Neuronal stem cell (in vitro differentiated cells): Measurements from ENCODE around the gene STOX1. TPM values are rescaled to one million over a fixed set of nuclear protein-coding genes. Genes with fewer than 3 reads are reported as not detected.

ENCODE experiments used
- DNase-seq: peaks from one replicate; pipeline ENCODE4 v3.0.0-alpha.2; 2013; ENCODE audit warnings: low spot score
- H2AFZ ChIP-seq: one replicate; pipeline ENCODE4 v1.6.1; 2013; ENCODE audit warnings: mild to moderate bottlenecking, low read length, inconsistent platforms
- H2AK5ac ChIP-seq: 2 replicates; pipeline ENCODE4 v1.6.1; 2013; ENCODE audit warnings: low read depth, mild to moderate bottlenecking, inconsistent platforms, low read length, moderate library complexity, mixed read lengths
- H2BK120ac ChIP-seq: 2 replicates; pipeline ENCODE4 v1.6.1; 2013; ENCODE audit warnings: low read depth, mild to moderate bottlenecking, inconsistent platforms, low read length, moderate library complexity, mixed read lengths
- H2BK12ac ChIP-seq: one replicate; pipeline ENCODE4 v1.6.1; 2013; ENCODE audit warnings: low read length, inconsistent platforms
- H2BK15ac ChIP-seq: 2 replicates; pipeline ENCODE4 v1.6.1; 2013; ENCODE audit warnings: mild to moderate bottlenecking, low read length, inconsistent platforms, mixed read lengths
- H2BK5ac ChIP-seq: one replicate; pipeline ENCODE4 v1.6.1; 2013; ENCODE audit warnings: inconsistent platforms, mild to moderate bottlenecking, low read length, moderate library complexity
- H3K14ac ChIP-seq: one replicate; pipeline ENCODE4 v1.6.1; 2013; ENCODE audit warnings: low read length, inconsistent platforms
- H3K18ac ChIP-seq: 2 replicates; pipeline ENCODE4 v1.6.1; 2013; ENCODE audit warnings: low read length, inconsistent platforms
- H3K23ac ChIP-seq: 2 replicates; pipeline ENCODE4 v1.6.1; 2013; ENCODE audit warnings: low read depth, mild to moderate bottlenecking, mixed read lengths, low read length, inconsistent platforms; ENCODE audit not compliant: poor library complexity
- H3K27ac ChIP-seq: replicated peaks from 3 replicates; pipeline ENCODE4 v1.5.1; 2013; ENCODE audit warnings: low read length, inconsistent platforms
- H3K27me3 ChIP-seq, 3 experiments: 2 replicates each; pipeline ENCODE4 v1.6.1; 2013; ENCODE audit warnings: low read length in 3 of 3, mild to moderate bottlenecking in 2 of 3, inconsistent platforms in 1 of 3, low read depth in 1 of 3, mixed read lengths in 1 of 3, moderate library complexity in 1 of 3; ENCODE audit not compliant: control insufficient read depth in 3 of 3, insufficient read depth in 3 of 3
- H3K36me3 ChIP-seq, 2 donors: replicated peaks in 1 of 2; 2 replicates each; pipeline ENCODE4 v1.6.1; 2013; ENCODE audit warnings: low read length in 2 of 2; ENCODE audit not compliant: control insufficient read depth in 2 of 2, insufficient read depth in 2 of 2
- H3K4ac ChIP-seq: 2 replicates; pipeline ENCODE4 v1.6.1; 2013; ENCODE audit warnings: inconsistent platforms, mild to moderate bottlenecking, low read length, moderate library complexity
- H3K4me1 ChIP-seq, 2 donors: 1 replicate in 1 of 2; 2 replicates in 1 of 2; pipeline ENCODE4 v1.6.1; 2013; ENCODE audit warnings: low read length in 2 of 2, low read depth in 1 of 2; ENCODE audit not compliant: control insufficient read depth in 2 of 2, insufficient read depth in 1 of 2
- H3K4me2 ChIP-seq: one replicate; pipeline ENCODE4 v1.6.1; 2013; ENCODE audit warnings: mild to moderate bottlenecking, low read length, inconsistent platforms; ENCODE audit not compliant: insufficient read depth, poor library complexity, severe bottlenecking
- H3K4me3 ChIP-seq, 2 donors: 2 replicates each; pipeline ENCODE4 v1.5.1; 2013; ENCODE audit warnings: low read length in 2 of 2, mild to moderate bottlenecking in 2 of 2, inconsistent platforms in 1 of 2, moderate library complexity in 1 of 2
- H3K79me1 ChIP-seq: one replicate; pipeline ENCODE4 v1.6.1; 2013; ENCODE audit warnings: low read depth, mild to moderate bottlenecking, inconsistent platforms, low read length, moderate library complexity
- H3K9ac ChIP-seq: one replicate; pipeline ENCODE4 v1.6.1; 2013; ENCODE audit warnings: mild to moderate bottlenecking, low read depth, low read length, inconsistent platforms; ENCODE audit not compliant: poor library complexity
- H3K9me3 ChIP-seq, 2 donors: replicated peaks in 1 of 2; 2 replicates each; pipeline versions ENCODE3 to v1.6.1; 2013; ENCODE audit warnings: low read length in 2 of 2, mild to moderate bottlenecking in 2 of 2, inconsistent platforms in 1 of 2, low read depth in 1 of 2, mixed read lengths in 1 of 2, moderate library complexity in 1 of 2; ENCODE audit not compliant: control insufficient read depth in 2 of 2, insufficient read depth in 1 of 2
- H4K8ac ChIP-seq: one replicate; pipeline ENCODE4 v1.6.1; 2013; ENCODE audit warnings: low read depth, mild to moderate bottlenecking, inconsistent platforms, low read length, moderate library complexity
- H4K91ac ChIP-seq: one replicate; pipeline ENCODE4 v1.6.1; 2013; ENCODE audit warnings: low read length, low read depth, mild to moderate bottlenecking, inconsistent platforms; ENCODE audit not compliant: poor library complexity
- WGBS, 2 donors: extraction: QIAGEN DNeasy Blood & Tissue Kit; methylation state at CpG; one replicate each; pipeline ENCODE4 v1.1.7; 2013; ENCODE audit warnings: missing lambda C conversion rate in 2 of 2, mixed read lengths in 1 of 2; ENCODE audit not compliant: insufficient read length in 2 of 2, insufficient replicate concordance in 1 of 2; ENCODE audit errors: extremely low coverage in 2 of 2; 5-methylcytosine and 5-hydroxymethylcytosine counted together
- polyA plus RNA-seq, 2 experiments: library from polyadenylated mRNA; stranded (reverse); fragments of 200-250 nt; gene quantifications; one replicate each; pipeline ENCODE4 v1.2.3, GENCODE V29; 2013

Gene STOX1, protein sequence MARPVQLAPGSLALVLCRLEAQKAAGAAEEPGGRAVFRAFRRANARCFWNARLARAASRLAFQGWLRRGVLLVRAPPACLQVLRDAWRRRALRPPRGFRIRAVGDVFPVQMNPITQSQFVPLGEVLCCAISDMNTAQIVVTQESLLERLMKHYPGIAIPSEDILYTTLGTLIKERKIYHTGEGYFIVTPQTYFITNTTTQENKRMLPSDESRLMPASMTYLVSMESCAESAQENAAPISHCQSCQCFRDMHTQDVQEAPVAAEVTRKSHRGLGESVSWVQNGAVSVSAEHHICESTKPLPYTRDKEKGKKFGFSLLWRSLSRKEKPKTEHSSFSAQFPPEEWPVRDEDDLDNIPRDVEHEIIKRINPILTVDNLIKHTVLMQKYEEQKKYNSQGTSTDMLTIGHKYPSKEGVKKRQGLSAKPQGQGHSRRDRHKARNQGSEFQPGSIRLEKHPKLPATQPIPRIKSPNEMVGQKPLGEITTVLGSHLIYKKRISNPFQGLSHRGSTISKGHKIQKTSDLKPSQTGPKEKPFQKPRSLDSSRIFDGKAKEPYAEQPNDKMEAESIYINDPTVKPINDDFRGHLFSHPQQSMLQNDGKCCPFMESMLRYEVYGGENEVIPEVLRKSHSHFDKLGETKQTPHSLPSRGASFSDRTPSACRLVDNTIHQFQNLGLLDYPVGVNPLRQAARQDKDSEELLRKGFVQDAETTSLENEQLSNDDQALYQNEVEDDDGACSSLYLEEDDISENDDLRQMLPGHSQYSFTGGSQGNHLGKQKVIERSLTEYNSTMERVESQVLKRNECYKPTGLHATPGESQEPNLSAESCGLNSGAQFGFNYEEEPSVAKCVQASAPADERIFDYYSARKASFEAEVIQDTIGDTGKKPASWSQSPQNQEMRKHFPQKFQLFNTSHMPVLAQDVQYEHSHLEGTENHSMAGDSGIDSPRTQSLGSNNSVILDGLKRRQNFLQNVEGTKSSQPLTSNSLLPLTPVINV
- 9.7 TPM for polyA plus RNA-seq (2013, experiment 1 of 2)
- polyA plus RNA-seq (2013, experiment 2 of 2): 9.7 TPM

DNA sequence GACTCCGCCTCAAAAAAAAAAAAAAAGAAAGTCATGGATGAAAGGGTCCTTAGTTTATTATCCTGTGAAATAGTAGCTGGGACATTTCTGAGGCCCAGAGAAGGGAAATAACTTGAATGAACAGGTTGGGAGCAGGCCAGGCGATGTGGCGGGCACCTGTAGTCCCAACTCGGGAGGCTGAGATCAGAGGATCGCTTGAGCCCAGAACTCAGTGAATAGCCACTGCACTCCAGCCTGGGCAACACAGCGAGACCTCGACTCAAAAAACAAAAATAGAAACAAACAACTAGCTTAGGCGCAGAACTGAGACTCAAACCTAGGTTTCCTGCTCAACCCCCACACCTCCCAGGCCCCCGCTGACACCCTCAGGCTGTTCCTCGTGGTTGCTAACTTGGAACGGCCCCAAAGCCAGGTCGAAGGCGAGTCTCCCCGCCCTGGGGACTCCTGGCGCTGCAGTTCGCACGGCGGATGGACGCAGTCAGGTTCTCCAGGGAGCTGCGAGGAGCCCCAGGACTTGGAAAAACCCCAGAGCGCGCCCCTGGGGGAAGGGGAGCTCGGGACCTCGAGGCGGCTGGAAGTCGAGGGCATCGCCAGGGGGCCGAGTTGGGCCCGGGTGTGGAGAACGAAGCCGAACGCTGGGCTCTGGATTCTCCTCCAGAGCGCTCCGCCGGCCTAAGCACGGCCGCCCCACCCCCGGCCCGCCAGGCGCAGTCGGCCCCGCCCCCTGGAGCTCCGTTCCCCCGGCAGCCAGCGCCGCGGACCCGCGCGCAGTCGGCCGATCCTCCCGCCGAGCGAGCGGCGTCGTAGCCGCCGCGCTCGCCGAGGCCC, at the start of gene STOX1:
Gene STOX1, plus strand, starts transcription at position 768 of the 828 bp plus-strand sequence. CDS start 93 bp downstream, outside the sequence.
- H4K8ac ChIP-seq: no peak within 1 kb of the TSS
- H3K27ac ChIP-seq: peak within 1 kb of the TSS; percentile 61
- H3K27me3 ChIP-seq: no peaks in the 10 kb centered on the region
- H2AFZ ChIP-seq: peak within 1 kb of the TSS; percentile 99
- DNase-seq: peak; percentile 73
- H3K14ac ChIP-seq: peak within 1 kb of the TSS; percentile 63
- H2BK15ac ChIP-seq: peak within 1 kb of the TSS; percentile 81
- peak within 1 kb of the TSS; percentile 56 to 87 for H3K4me3 ChIP-seq
- no CpG with 5 or more reads among the region's 63 CpGs for WGBS, 2 donors
- peak within 1 kb of the TSS; percentile 63 for H2BK12ac ChIP-seq
- peak within 1 kb of the TSS; percentile 66 for H2BK5ac ChIP-seq
- H3K4me1 ChIP-seq: peaks cover 3% of the 10 kb centered on the region in 2 donors
- H3K23ac ChIP-seq: peak within 1 kb of the TSS; percentile 60
- peak within 1 kb of the TSS; percentile 86 for H2AK5ac ChIP-seq
- no peak within 1 kb of the TSS for H4K91ac ChIP-seq
- no peaks in the 10 kb centered on the region for H3K9me3 ChIP-seq
- H3K79me1 ChIP-seq: peaks cover 2% of the 10 kb centered on the region
- H3K4me2 ChIP-seq: peak within 1 kb of the TSS; percentile 96
- H3K36me3 ChIP-seq: peaks cover 0 to 2% of the 10 kb centered on the region in 2 donors
- H3K9ac ChIP-seq: peak within 1 kb of the TSS; percentile 86
- H3K4ac ChIP-seq: no peak within 1 kb of the TSS
- H3K18ac ChIP-seq: peak within 1 kb of the TSS; percentile 97
- H2BK120ac ChIP-seq: peak within 1 kb of the TSS; percentile 76

DNA sequence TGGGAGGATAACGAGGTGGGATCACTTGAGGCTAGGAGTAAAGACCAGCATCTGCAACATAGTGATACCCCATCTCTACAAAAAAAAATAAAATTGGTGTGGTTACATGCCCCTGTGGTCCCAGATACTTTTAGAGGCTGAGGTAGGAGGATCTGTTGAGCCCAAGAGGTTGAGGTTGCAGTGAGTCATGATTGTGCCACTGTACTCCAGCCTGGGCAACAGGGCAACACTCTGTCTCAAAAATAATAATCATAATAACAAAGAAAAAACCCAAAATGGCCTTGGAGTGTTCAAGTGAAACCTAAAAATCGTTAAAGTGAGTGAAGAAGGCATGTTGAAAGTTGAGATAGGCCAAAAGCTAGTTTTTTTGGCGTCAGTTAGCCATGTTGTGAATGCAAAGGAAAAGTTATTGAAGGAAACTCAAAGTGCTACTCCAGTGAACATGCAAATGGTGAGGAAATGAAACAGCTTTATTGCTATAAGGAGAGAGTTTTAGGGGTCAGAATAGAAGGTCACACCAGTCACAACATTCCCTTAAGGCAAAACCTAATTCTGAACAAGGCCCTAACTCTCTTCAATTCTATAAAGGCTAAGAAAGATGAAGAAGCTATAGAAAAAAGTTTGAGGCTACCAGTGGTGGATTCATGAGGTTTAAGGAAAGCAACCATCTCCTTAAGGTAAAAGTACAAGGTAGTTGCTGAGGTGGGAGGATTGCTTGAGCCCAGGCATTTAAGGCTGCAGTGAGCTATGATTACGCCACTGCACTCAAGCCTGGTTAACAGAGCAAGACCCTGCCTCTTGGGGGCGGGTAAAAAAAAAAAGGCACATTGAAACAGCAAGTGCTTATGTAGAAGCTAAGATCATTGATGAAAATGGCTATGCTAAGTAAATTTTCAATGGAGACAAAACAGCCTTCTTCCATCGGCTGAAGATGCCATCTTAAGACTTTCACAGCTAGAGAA, 45.4 kb upstream of the STOX1 start:
- no peaks in the 10 kb centered on the region for H3K4me1 ChIP-seq
- no peak overlapping the region for H2BK15ac ChIP-seq
- no peaks in the 10 kb centered on the region for H3K27me3 ChIP-seq
- no peak overlapping the region for H2BK5ac ChIP-seq
- no peak overlapping the region for H3K23ac ChIP-seq
- H3K4me2 ChIP-seq: no peak overlapping the region
- no peak overlapping the region for H4K91ac ChIP-seq
- H3K36me3 ChIP-seq: peaks cover 36 to 98% of the 10 kb centered on the region in 2 donors
- no peak overlapping the region for H2AFZ ChIP-seq
- H2AK5ac ChIP-seq: no peak overlapping the region
- H2BK120ac ChIP-seq: no peak overlapping the region
- no CpG with 5 or more reads among the region's 6 CpGs for WGBS, 2 donors
- H3K79me1 ChIP-seq: peaks cover 1% of the 10 kb centered on the region
- no peak overlapping the region for H4K8ac ChIP-seq
- H3K4me3 ChIP-seq: no peak overlapping the region
- no peak overlapping the region for H3K14ac ChIP-seq
- no peak overlapping the region for H2BK12ac ChIP-seq
- H3K4ac ChIP-seq: no peak overlapping the region
- H3K27ac ChIP-seq: no peak overlapping the region
- peaks cover 0 to 5% of the 10 kb centered on the region in 2 donors for H3K9me3 ChIP-seq
- no peak for DNase-seq
- H3K9ac ChIP-seq: no peak overlapping the region
- H3K18ac ChIP-seq: no peak overlapping the region

DNA sequence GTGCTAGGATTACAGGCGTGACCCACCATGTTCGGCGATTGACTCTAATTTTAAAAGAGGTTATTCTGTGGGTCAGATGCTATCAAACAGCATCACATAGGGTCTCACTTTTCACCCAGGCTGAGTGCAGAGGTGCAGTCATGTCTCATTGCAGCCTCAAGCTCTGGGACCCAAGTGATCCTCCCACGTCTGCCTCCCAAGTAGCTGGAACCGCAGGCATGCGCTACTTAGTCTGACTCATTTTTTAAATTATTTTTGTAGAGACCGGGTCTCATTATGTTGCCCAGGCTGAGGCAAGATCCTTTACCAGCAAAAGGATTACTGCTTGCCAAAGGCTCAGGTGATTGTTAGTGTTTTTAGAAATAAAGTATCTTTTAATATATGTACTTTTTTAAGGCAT, 42.9 kb upstream of the STOX1 start:
- Histone ChIP-seq H2BK5ac (no peak overlapping the region), H4K8ac (no peak overlapping the region), H3K4me3 (no peak overlapping the region), H3K23ac (no peak overlapping the region), H3K14ac (no peak overlapping the region), H3K27ac (no peak overlapping the region), H3K9me3 (peaks cover 0 to 5% of the 10 kb centered on the region in 2 donors), H3K18ac (no peak overlapping the region), H2BK15ac (no peak overlapping the region), H2AFZ (no peak overlapping the region), H3K4me1 (no peaks in the 10 kb centered on the region), H3K79me1 (no peaks in the 10 kb centered on the region), H2BK12ac (no peak overlapping the region), H3K4ac (no peak overlapping the region), H3K27me3 (no peaks in the 10 kb centered on the region), H3K4me2 (no peak overlapping the region), H2BK120ac (no peak overlapping the region), H3K36me3 (peaks cover 38 to 98% of the 10 kb centered on the region in 2 donors), H2AK5ac (no peak overlapping the region), H3K9ac (no peak overlapping the region), H4K91ac (no peak overlapping the region)
- WGBS, 2 donors: no CpG with 5 or more reads among the region's 7 CpGs
- no peak for DNase-seq
